Upper lobe of right lung (tissue), 1 donor: ENCODE measurements around the gene GP9. TPM values are rescaled to one million over a fixed set of nuclear protein-coding genes. Genes with fewer than 3 reads are reported as not detected.

Source experiments
- ATAC-seq: fragments of 200-7000 bp; cut with Tn5 transposase; one replicate; pipeline ENCODE4 v1.9.1; 2020; ENCODE audit warnings: mild to moderate bottlenecking, moderate library complexity
- DNase-seq: peaks from one replicate; pipeline ENCODE4 v3.0.0-alpha.2; 2020
- H3K27ac ChIP-seq: fragments of 200-600 bp; one replicate; pipeline ENCODE4 v1.8.0; 2022
- H3K27me3 ChIP-seq: fragments of 200-600 bp; one replicate; pipeline ENCODE4 v1.8.0; 2022; ENCODE audit warnings: mild to moderate bottlenecking
- H3K36me3 ChIP-seq: fragments of 200-600 bp; one replicate; pipeline ENCODE4 v1.8.0; 2022
- H3K4me1 ChIP-seq: fragments of 200-600 bp; one replicate; pipeline ENCODE4 v1.8.0; 2022
- H3K4me3 ChIP-seq: fragments of 200-600 bp; one replicate; pipeline ENCODE4 v1.8.0; 2022; ENCODE audit warnings: mild to moderate bottlenecking
- H3K9me3 ChIP-seq: fragments of 200-600 bp; one replicate; pipeline ENCODE4 v1.8.0; 2022
- intact Hi-C: fragments of 100-400 bp; cut with DNase I; formaldehyde crosslinking; loops from one replicate; pipeline ENCODE4 v1.11.0; 2022
- total RNA-seq: library from RNA; stranded (reverse); fragmentation: NEBNext Ultra II Directional; extraction: Animal tissue kit (Norgen Biotek cat#: 25700); gene quantifications from one replicate; pipeline ENCODE4 v1.2.1, GENCODE V29; 2021
- TF ChIP-seq, protein P1 (sequence below): fragments of 200-600 bp; IDR thresholded peaks from one replicate; pipeline ENCODE4 v1.8.0; 2022; ENCODE audit warnings: antibody characterized with exemption
- donor health status: DM: no; HTN: yes; CAD: no; lungs with severe emphysema.

GP9 gene
- total RNA-seq, 1 donor from 2014 or later, result 1.2 TPM

DNA sequence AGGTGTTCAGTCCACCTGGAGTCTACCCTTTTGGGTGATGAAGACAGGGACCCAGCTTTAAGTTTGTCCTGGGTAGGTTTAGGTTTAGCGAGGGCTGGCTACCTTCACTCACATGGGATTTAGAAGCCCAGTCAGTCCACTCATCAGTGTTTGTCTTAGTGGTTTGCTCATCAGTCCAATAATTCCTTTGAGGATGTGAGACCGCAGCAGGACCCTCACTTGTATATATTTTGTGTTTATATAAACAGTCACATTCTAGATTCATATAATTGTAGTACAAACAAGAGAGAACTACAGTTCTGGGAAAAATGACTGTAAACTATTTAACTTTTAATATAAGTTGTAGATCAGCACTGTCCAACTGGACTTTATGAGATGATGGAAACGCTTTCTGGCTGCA lies 41.3 kb upstream of the GP9 start:
- DNase-seq (no peak), ATAC-seq (no peak)
- no peak overlapping the region for H3K27ac ChIP-seq
- no peaks in the 10 kb centered on the region for H3K9me3 ChIP-seq
- no peak overlapping the region for H3K4me3 ChIP-seq
- TF ChIP-seq, protein P1, sequence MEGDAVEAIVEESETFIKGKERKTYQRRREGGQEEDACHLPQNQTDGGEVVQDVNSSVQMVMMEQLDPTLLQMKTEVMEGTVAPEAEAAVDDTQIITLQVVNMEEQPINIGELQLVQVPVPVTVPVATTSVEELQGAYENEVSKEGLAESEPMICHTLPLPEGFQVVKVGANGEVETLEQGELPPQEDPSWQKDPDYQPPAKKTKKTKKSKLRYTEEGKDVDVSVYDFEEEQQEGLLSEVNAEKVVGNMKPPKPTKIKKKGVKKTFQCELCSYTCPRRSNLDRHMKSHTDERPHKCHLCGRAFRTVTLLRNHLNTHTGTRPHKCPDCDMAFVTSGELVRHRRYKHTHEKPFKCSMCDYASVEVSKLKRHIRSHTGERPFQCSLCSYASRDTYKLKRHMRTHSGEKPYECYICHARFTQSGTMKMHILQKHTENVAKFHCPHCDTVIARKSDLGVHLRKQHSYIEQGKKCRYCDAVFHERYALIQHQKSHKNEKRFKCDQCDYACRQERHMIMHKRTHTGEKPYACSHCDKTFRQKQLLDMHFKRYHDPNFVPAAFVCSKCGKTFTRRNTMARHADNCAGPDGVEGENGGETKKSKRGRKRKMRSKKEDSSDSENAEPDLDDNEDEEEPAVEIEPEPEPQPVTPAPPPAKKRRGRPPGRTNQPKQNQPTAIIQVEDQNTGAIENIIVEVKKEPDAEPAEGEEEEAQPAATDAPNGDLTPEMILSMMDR, result no peak
- H3K36me3 ChIP-seq, result no peaks in the 10 kb centered on the region
- intact Hi-C loops, result no loop called here
- H3K4me1 ChIP-seq, result peaks cover 60% of the 10 kb centered on the region
- H3K27me3 ChIP-seq, result no peaks in the 10 kb centered on the region

DNA sequence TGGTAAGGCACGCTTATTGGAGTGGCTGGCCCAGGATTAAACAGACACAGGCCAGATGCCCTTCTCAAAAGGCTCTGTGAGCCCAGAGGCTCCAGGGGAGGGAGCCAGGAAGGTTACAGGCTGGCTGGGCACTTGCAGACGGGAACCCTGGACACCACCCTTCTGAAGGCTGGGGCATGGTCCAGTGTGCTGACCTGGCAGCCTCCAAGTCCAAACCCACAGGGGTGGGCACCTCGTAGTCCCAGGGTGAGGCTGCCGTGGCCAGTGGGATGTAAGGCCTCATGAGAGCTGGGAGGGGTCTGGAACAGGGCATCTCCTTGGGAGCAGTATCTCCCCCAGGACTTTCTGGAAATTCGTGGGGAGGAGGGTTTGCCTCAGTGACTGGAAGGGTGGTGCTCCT lies 39.9 kb upstream of the GP9 start:
- TF ChIP-seq, protein P1, result no peak
- H3K27ac ChIP-seq, result peak overlapping the region; percentile 58
- intact Hi-C loops, result no loop called here
- ATAC-seq (no peak), DNase-seq (peak; percentile 56)
- H3K27me3 ChIP-seq, result no peaks in the 10 kb centered on the region
- no peaks in the 10 kb centered on the region for H3K36me3 ChIP-seq
- H3K9me3 ChIP-seq, result no peaks in the 10 kb centered on the region
- H3K4me1 ChIP-seq, result peaks cover 54% of the 10 kb centered on the region
- H3K4me3 ChIP-seq, result no peak overlapping the region

DNA sequence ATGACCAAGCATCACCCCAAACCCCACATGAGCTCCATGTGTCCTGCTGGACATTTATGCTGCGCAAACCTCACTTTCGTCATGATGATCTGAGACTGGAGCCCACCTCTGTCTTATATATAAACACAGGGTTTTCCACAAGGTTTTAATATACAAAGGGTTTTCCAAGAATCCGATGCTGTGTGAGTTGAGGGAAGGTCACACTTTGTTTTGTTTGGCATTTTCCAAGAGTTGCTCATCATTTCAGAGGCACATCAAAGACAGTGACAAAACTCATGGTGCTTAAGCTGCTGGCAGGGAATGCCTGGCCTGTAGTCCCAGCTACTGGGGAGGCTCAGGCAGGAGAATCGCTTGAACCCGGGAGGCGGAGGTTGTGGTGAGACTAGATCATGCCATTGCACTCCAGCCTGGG lies 39.4 kb upstream of the GP9 start:
- peak overlapping the region; percentile 58 for H3K27ac ChIP-seq
- H3K27me3 ChIP-seq, result no peaks in the 10 kb centered on the region
- H3K36me3 ChIP-seq, result no peaks in the 10 kb centered on the region
- H3K4me1 ChIP-seq, result peaks cover 54% of the 10 kb centered on the region
- peak; percentile 5 for DNase-seq
- no peaks in the 10 kb centered on the region for H3K9me3 ChIP-seq
- intact Hi-C loops, result no loop called here
- no peak overlapping the region for H3K4me3 ChIP-seq
- ATAC-seq, result no peak
- TF ChIP-seq, protein P1, result no peak

DNA sequence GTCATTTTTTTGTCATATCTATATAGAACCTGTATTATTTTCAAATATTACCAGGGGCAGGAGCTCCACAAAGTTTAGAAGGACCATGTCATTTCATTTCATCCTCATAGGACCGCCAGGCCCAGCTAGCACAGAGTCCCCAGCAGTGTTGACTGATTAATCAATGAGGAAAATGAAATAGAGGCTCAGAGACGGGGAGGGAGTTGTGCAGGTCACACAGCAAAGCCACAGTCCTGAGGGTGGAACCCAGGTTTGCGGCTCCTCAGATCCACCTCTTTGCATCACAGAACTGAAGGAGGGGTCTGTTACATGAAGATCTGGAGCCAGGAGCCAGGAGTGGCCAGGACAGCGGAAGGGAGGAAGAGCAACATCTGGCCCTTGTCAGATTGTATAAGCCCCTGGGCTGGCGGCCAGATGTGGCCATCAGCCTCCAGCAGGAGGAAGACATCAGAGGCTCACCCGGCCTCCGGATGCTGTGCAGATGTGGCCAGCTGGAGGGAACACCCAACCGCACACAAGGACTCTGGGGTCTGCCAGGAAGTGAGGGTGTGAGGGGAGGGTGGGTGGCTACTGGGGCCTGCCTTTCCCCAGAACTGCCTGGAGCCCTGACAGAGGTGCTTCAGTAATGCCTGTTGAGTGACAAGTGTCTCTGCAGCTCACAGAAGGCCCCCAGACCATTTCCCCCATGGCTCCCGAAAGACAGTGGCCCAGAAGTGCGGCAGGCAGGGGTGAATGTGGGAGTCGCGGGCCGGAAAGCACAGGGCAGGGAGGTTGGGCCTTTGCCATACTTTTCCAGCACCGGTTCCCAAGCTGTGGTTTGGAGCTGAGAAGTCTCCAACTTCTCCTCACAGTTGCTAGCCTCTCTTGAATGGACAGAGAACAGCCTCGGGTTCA lies 38.2 kb upstream of the GP9 start:
- H3K9me3 ChIP-seq, result no peaks in the 10 kb centered on the region
- H3K27me3 ChIP-seq, result no peaks in the 10 kb centered on the region
- H3K36me3 ChIP-seq, result no peaks in the 10 kb centered on the region
- DNase-seq, result peak; percentile 80
- H3K4me1 ChIP-seq, result peaks cover 51% of the 10 kb centered on the region
- intact Hi-C loops, result no loop called here
- ATAC-seq, result peak; percentile 32
- H3K4me3 ChIP-seq, result no peak overlapping the region
- TF ChIP-seq, protein P1, result no peak
- peak overlapping the region; percentile 72 for H3K27ac ChIP-seq

DNA sequence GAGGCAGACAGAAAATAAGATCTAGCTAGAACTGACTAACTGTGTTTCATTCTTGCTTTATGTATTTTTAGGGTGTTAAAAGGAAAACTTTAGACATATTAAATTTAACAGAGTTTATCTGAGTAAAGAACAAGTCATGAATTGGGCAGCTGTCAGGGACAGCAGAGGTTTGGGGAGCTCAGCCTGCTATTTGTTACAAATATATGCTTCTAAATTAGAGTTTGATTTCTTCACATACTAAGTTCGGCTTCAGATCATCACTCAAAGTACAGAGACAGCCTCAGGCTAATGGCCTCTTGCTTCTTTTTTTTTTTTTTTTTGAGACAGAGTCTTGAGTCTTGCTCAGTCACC lies 37.6 kb upstream of the GP9 start:
- peaks cover 48% of the 10 kb centered on the region for H3K4me1 ChIP-seq
- no peaks in the 10 kb centered on the region for H3K9me3 ChIP-seq
- TF ChIP-seq, protein P1, result no peak
- intact Hi-C loops, result no loop called here
- no peaks in the 10 kb centered on the region for H3K36me3 ChIP-seq
- DNase-seq (no peak), ATAC-seq (no peak)
- peak overlapping the region; percentile 72 for H3K27ac ChIP-seq
- no peak overlapping the region for H3K4me3 ChIP-seq
- no peaks in the 10 kb centered on the region for H3K27me3 ChIP-seq
